ENCODE results near the gene GRIK4.
"Not testable (repeated sequence)": the region's sequence is repeated elsewhere in the genome, so short reads cannot be mapped to it uniquely, and the experiment has no call there.

GRIK4 gene

GRCh38 chr11:120578596-120579154 lies 67.1 kb downstream of the GRIK4 start:
- TF ChIP-seq, protein P1, sequence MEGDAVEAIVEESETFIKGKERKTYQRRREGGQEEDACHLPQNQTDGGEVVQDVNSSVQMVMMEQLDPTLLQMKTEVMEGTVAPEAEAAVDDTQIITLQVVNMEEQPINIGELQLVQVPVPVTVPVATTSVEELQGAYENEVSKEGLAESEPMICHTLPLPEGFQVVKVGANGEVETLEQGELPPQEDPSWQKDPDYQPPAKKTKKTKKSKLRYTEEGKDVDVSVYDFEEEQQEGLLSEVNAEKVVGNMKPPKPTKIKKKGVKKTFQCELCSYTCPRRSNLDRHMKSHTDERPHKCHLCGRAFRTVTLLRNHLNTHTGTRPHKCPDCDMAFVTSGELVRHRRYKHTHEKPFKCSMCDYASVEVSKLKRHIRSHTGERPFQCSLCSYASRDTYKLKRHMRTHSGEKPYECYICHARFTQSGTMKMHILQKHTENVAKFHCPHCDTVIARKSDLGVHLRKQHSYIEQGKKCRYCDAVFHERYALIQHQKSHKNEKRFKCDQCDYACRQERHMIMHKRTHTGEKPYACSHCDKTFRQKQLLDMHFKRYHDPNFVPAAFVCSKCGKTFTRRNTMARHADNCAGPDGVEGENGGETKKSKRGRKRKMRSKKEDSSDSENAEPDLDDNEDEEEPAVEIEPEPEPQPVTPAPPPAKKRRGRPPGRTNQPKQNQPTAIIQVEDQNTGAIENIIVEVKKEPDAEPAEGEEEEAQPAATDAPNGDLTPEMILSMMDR (IDR thresholded peaks at IDR 0.05; ENCODE audit: low read depth, low read length), result no peak

GRCh38 chr11:120579611-120580031 lies 68.1 kb downstream of the GRIK4 start:
- TF ChIP-seq, protein P1 (IDR thresholded peaks at IDR 0.05; ENCODE audit: low read depth, low read length), result no peak
- no peak for DNase-seq (ENCODE audit: extremely low read depth, low read depth)

More at GRCh38 chr11:120578596-120579154, 67.1 kb downstream of the GRIK4 start:
- DNase-seq (ENCODE audit: extremely low read depth, low read depth), result no peak

GRCh38 chr11:120581313-120581712 lies 69.8 kb downstream of the GRIK4 start:
- TF ChIP-seq, protein P1 (IDR thresholded peaks at IDR 0.05; ENCODE audit: low read depth, low read length), result no peak
- DNase-seq (ENCODE audit: extremely low read depth, low read depth), result no peak

DNA sequence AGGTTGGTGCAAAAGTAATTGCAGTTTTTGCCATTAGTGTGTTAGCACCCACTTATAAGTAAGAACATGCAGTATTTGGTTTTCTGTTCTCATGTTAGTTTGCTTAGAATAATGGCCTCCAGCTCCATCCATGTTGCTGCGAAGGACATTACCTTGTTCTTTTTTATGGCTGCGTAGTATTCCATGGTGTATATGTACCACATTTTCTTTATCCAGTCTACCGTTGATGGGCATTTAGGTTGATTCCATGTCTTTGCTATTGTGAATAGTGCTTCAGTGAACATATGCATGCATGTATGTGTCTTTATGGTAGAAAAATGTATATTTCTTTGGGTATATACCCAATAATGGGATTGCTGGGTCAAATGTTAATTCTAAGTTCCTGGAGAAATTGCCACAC lies 71.0 kb downstream of the GRIK4 start:
- not testable (repeated sequence) for DNase-seq (ENCODE audit: extremely low read depth, low read depth)

DNA sequence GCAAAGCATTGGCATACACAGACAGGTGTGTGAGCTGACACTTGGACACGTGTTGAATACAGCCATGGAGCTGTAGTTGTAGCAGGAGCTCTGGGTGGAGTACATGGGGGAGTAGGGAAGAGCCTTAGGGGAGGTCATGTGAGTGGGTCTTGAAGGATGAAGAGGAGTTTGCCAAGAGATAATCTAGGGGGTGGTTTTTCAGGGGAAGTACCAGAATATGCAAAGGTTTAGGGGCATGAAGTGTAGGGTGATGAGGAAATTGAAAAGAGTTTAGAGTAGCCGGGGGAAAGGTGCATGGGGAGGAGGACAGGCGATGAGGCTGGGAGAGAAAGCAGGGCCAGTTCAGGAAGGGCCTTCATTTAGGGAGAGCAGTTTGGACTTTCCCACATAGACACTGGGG lies 74.5 kb downstream of the GRIK4 start:
- DNase-seq (ENCODE audit: extremely low read depth, low read depth), result no peak
- TF ChIP-seq, protein P1 (IDR thresholded peaks at IDR 0.05; ENCODE audit: low read depth, low read length), result no peak

GRCh38 chr11:120586728-120587127 lies 75.2 kb downstream of the GRIK4 start:
- DNase-seq (ENCODE audit: extremely low read depth, low read depth), result no peak
- TF ChIP-seq, protein P1 (IDR thresholded peaks at IDR 0.05; ENCODE audit: low read depth, low read length), result no peak

DNA sequence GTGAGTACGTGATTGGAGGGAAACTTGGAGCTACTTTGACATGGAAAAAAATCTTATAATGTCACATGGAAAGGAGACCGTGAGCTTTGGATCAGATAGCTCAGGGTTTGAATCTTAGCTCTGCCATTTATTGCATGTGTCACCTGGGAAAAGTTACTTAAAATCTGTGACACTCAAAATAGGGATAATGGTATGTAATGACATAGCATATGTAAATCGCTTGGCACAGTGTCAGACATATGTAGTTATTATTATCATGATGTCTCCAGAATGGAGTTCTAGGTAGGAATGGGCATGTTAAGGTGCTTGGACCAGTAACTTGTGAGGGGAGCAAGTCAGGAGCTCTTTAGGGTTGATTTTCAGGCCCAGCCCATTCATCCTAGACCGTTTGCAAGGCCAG lies 75.8 kb downstream of the GRIK4 start:
- TF ChIP-seq, protein P1 (IDR thresholded peaks at IDR 0.05; ENCODE audit: low read depth, low read length), result no peak
- DNase-seq (ENCODE audit: extremely low read depth, low read depth), result no peak

DNA sequence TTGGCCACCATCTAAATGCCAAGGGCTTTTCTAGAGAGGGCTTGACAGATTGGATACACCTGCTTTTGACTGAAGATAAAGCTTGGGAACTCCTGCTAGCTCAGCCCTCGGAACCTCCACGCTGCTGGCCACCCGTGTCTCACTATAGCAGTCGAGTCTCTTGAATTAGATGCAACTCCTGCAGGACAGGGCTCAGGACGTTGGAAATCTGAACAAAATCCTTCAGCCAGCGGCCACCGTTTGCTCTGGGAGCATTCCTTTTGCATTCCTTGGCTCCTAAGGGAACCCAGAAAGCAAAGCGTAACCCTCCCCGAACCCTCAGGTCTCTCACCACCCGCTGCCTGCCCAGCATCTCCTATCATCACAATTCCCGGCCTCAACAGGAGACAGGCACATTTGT lies 77.8 kb downstream of the GRIK4 start:
- TF ChIP-seq, protein P1 (IDR thresholded peaks at IDR 0.05; ENCODE audit: low read depth, low read length), result no peak

More for the DNA sequence above, 77.8 kb downstream of the GRIK4 start:
- DNase-seq (ENCODE audit: extremely low read depth, low read depth), result no peak
